Keratinocyte (primary cell): ENCODE measurements around the gene SENP7. TPM values are rescaled to one million over a fixed set of nuclear protein-coding genes. Genes with fewer than 3 reads are reported as not detected.

Experiments used
- DNase-seq: peaks from one replicate; pipeline ENCODE4 v3.0.0-alpha.2; 2011; ENCODE audit warnings: low read depth, missing footprints, low spot score
- FAIRE-seq: peaks from 2 replicates; lab custom pipeline; 2011; peaks lifted over from hg19 to GRCh38; lab: Jason Lieb, UNC
- H2AFZ ChIP-seq: 2 replicates; pipeline ENCODE4 v1.6.0; 2012; ENCODE audit warnings: low read length, control low read depth, inconsistent platforms; ENCODE audit not compliant: control insufficient read depth
- H3K27ac ChIP-seq: 2 replicates; pipeline ENCODE4 v1.5.1; 2011; ENCODE audit warnings: low read length; ENCODE audit not compliant: control insufficient read depth, insufficient read depth
- H3K27me3 ChIP-seq: 3 replicates; pipeline ENCODE4 v1.6.0; 2011; ENCODE audit warnings: low read length; ENCODE audit not compliant: control insufficient read depth, insufficient read depth; ENCODE audit errors: extremely low read depth
- H3K36me3 ChIP-seq, 2 experiments: 2 replicates in 1 of 2; 3 replicates in 1 of 2; pipeline ENCODE4 v1.5.1; 2011; ENCODE audit warnings: low read length in 2 of 2, mild to moderate bottlenecking in 1 of 2; ENCODE audit not compliant: control insufficient read depth in 2 of 2, insufficient read depth in 2 of 2; ENCODE audit errors: extremely low read depth in 1 of 2
- H3K4me1 ChIP-seq: 3 replicates; pipeline ENCODE4 v1.5.1; 2011; ENCODE audit warnings: low read length; ENCODE audit not compliant: control insufficient read depth, insufficient read depth; ENCODE audit errors: extremely low read depth
- H3K4me2 ChIP-seq: 3 replicates; pipeline ENCODE4 v1.6.0; 2011; ENCODE audit warnings: low read depth, low read length; ENCODE audit not compliant: control insufficient read depth, insufficient read depth; ENCODE audit errors: extremely low read depth
- H3K4me3 ChIP-seq, 3 experiments: fragments of 200-600 bp in 1 of 3; sonication (generic) in 1 of 3; 2 replicates in 2 of 3; 3 replicates in 1 of 3; pipeline ENCODE4 v1.5.1; 2011 to 2016; ENCODE audit warnings: low read length in 3 of 3, mild to moderate bottlenecking in 3 of 3, control low read depth in 2 of 3, inconsistent platforms in 1 of 3, low read depth in 1 of 3, mixed read lengths in 1 of 3, mixed run types in 1 of 3, moderate library complexity in 1 of 3; ENCODE audit not compliant: control insufficient read depth in 2 of 3, insufficient read depth in 2 of 3; ENCODE audit errors: extremely low read depth in 1 of 3
- H3K79me2 ChIP-seq: 2 replicates; pipeline ENCODE4 v1.6.0; 2012; ENCODE audit warnings: low read length; ENCODE audit not compliant: control insufficient read depth, insufficient read depth
- H3K9ac ChIP-seq: 3 replicates; pipeline ENCODE4 v1.6.0; 2011; ENCODE audit warnings: low read length; ENCODE audit not compliant: control insufficient read depth, insufficient read depth; ENCODE audit errors: extremely low read depth
- H3K9me1 ChIP-seq: 3 replicates; pipeline ENCODE4 v1.6.0; 2011; ENCODE audit warnings: low read length; ENCODE audit not compliant: control insufficient read depth, insufficient read depth; ENCODE audit errors: extremely low read depth
- H3K9me3 ChIP-seq: 2 replicates; pipeline ENCODE4 v1.5.1; 2012; ENCODE audit warnings: low read depth, low read length; ENCODE audit not compliant: control insufficient read depth
- H4K20me1 ChIP-seq: 3 replicates; pipeline ENCODE4 v1.6.0; 2011; ENCODE audit warnings: low read length; ENCODE audit not compliant: control insufficient read depth, insufficient read depth; ENCODE audit errors: extremely low read depth
- CTCF ChIP-seq, 3 experiments: IDR thresholded peaks in 1 of 3; conservative IDR thresholded peaks in 1 of 3; optimal IDR thresholded peaks in 1 of 3; 2 replicates in 2 of 3; 3 replicates in 1 of 3; pipeline versions ENCODE3 to v1.5.1; 2011; ENCODE audit warnings: low read length in 3 of 3, mild to moderate bottlenecking in 3 of 3, moderate library complexity in 2 of 3, control low read depth in 1 of 3, inconsistent platforms in 1 of 3; ENCODE audit not compliant: insufficient read depth in 2 of 3; ENCODE audit errors: extremely low read depth in 1 of 3
- EZH2 ChIP-seq: IDR thresholded peaks from one replicate; pipeline ENCODE4 v1.6.1; 2012; ENCODE audit warnings: inconsistent platforms, mild to moderate bottlenecking, low read length, moderate library complexity
- dilution Hi-C: fragments of 300-500 bp; cut with MboI; formaldehyde crosslinking; loops from one replicate; pipeline ENCODE4 v1.7.0; 2020; ENCODE audit warnings: low sequenced_read_pairs; ENCODE audit not compliant: extremely low pct_ligation_motif_present
- polyA plus RNA-seq, 5 experiments: library from polyadenylated mRNA; depleted of rRNA in 3 of 5; stranded (reverse) in 3 of 5; stranded (forward) in 1 of 5; unstranded in 1 of 5; fragments of >200 nt; gene quantifications; 1 replicate in 1 of 5; 2 replicates in 3 of 5; 3 replicates in 1 of 5; pipeline versions ENCODE4 v1.2.1 to v1.2.3, GENCODE V29; 2011 to 2012; ENCODE audit warnings: missing spikeins in 2 of 5, low read depth in 1 of 5, low replicate concordance in 1 of 5

SENP7 gene
- polyA plus RNA-seq, 1 donor (not counting 4 experiments of a cell fraction or from before 2014, with no cell fraction given): 7.4 TPM

GRCh38 chr3:101533603-101533968, 20.6 kb upstream of the SENP7 start:
- TF ChIP-seq CTCF (optimal IDR thresholded peaks at IDR 0.05 in 1 of 3, IDR thresholded peaks at IDR 0.05 in 1 of 3, conservative IDR thresholded peaks at IDR 0.05 in 1 of 3; ENCODE audit: extremely low read depth in 1 of 3, insufficient read depth in 2 of 3, low read length in 3 of 3) (no peak), EZH2 (no peak)
- H3K4me1 ChIP-seq: peaks cover 18% of the 10 kb centered on the region
- no peaks in the 10 kb centered on the region for H4K20me1 ChIP-seq
- no peaks in the 10 kb centered on the region for H3K9me3 ChIP-seq
- dilution Hi-C loops: no loop called here
- H3K36me3 ChIP-seq: no peaks in the 10 kb centered on the region
- DNase-seq (no peak), FAIRE-seq (peak; percentile 46)
- H3K9ac ChIP-seq: no peak overlapping the region
- H2AFZ ChIP-seq: no peak overlapping the region
- H3K4me2 ChIP-seq: no peak overlapping the region
- H3K9me1 ChIP-seq: no peaks in the 10 kb centered on the region
- no peak overlapping the region for H3K27ac ChIP-seq
- H3K79me2 ChIP-seq: no peaks in the 10 kb centered on the region
- H3K4me3 ChIP-seq: no peak overlapping the region
- H3K27me3 ChIP-seq: no peaks in the 10 kb centered on the region

- DNase-seq: no peak
- no peaks in the 10 kb centered on the region for H3K27me3 ChIP-seq
Measured at GRCh38 chr3:101532783-101533602, 20.0 kb upstream of the SENP7 start.

More at GRCh38 chr3:101532783-101533602, 20.0 kb upstream of the SENP7 start:
- Histone ChIP-seq H3K9me1 (no peaks in the 10 kb centered on the region), H3K27ac (no peak overlapping the region), H4K20me1 (no peaks in the 10 kb centered on the region), H3K4me3 (no peak overlapping the region), H3K79me2 (no peaks in the 10 kb centered on the region), H3K36me3 (no peaks in the 10 kb centered on the region), H3K4me1 (peaks cover 18% of the 10 kb centered on the region), H3K9me3 (no peaks in the 10 kb centered on the region), H2AFZ (peak overlapping the region; percentile 19), H3K9ac (no peak overlapping the region), H3K4me2 (peak overlapping the region; percentile 51)
- peak; percentile 48 for FAIRE-seq
- TF ChIP-seq EZH2 (no peak), CTCF (optimal IDR thresholded peaks at IDR 0.05 in 1 of 3, IDR thresholded peaks at IDR 0.05 in 1 of 3, conservative IDR thresholded peaks at IDR 0.05 in 1 of 3; ENCODE audit: extremely low read depth in 1 of 3, insufficient read depth in 2 of 3, low read length in 3 of 3) (no peak)
- dilution Hi-C loops: no loop called here
